HG02623 (cell line): ENCODE measurements around the gene LBHD1.
"Not testable (repeated sequence)": the region's sequence is repeated elsewhere in the genome, so short reads cannot be mapped to it uniquely, and the experiment has no call there.

Experiments used
- ATAC-seq: cut with Tn5 transposase; IDR thresholded peaks from one replicate; pipeline ENCODE4 v1.9.1; 2021; ENCODE audit warnings: moderate library complexity; ENCODE audit not compliant: unreplicated experiment

LBHD1 gene

GRCh38 chr11:62665075-62665598, 6.9 kb downstream of the LBHD1 start, which contains the start of the genes C11orf98 and CSKMT:
Gene C11orf98, minus strand, starts transcription at chr11:62665210. Its CDS starts 41 bp downstream, at chr11:62665169.
Gene CSKMT, plus strand, starts transcription at chr11:62665312. Its CDS starts 568 bp downstream, at chr11:62665880.
- ATAC-seq: peak; percentile 80

- peak; percentile 12 for ATAC-seq
These were observed 7.5 kb downstream of the LBHD1 start for GRCh38 chr11:62664405-62665074.

- ATAC-seq: no peak
These were observed 15.2 kb downstream of the LBHD1 start for GRCh38 chr11:62656796-62657429.

DNA sequence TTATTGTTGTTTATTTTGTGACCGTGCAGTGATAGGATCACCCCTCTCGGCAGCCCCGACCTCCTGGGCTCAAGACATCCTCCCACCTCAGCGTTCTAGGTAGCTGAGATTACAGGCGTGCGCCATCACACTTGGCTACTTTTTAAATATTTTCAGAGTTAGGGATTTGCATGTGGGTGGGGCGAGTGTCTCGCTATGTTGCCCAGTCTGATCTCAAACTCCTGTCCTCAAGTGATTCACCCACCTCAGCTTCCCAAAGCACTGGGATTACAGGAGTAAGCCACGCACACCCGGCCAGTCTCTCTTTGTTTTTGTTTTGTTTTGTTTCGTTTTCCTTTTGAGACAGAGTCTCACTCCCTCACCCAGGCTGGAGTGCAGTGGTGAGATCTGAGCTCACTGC, 17.8 kb downstream of the LBHD1 start:
- ATAC-seq: no peak

DNA sequence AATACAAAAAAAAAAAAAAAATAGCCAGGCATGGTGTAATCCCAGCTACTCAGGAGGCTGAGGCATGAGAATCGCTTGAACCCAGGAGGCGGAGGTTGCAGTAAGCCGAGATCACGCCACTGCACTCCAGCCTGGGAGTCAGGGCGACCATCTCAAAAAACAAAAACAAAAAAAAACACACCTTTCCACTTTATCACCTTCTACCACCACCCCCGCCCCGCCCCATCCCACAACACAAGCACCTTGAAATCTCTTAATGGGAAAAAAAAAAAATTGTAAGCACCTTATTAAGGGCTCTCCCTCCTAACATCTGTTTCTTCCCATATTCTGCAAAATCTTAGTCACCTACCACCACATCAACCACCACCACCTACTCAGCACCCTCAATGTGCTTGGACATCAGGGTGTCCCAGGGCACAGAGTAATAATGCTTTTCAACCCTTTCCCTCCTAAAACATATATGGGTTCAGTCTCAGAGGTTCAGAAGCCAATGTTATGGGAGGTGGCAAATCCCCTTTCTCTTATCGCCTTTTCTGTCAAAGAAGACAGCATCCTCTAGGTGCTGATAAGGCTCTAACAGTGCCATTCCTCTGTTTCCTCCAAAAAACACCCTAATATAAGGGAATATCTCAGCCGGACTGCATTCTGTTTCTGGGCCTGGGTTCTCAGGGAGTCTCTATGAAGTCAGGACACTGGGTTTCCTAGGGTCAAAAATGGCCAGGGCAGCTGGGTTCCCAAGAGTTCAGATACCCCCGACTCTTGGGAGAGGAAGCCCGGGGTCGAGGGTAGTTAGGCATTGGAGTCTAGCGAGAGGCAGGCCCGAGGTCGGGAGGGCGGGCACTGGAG, 19.7 kb downstream of the LBHD1 start:
- ATAC-seq: no peak

- not testable (repeated sequence) for ATAC-seq
These were observed 21.8 kb downstream of the LBHD1 start for GRCh38 chr11:62650283-62650682.

DNA sequence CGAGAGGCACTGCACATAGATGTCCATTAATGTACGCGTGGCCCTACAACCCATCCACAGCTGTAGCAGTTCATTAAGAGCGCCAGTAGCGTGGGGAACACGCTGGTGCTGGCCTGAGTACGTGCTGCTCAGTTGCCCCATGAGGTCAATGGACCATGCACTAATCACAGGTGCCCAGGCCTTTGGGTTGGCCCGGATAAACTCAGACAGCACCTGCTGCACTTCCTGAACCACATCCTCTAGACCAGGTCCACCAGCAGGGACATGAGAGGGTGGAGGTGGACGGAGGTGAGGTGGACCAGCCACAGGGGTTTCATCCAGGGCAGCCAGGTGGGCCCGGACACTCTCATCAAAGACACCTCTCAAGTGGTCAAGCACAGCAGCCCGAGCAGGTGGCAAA, 22.6 kb downstream of the LBHD1 start:
- no peak for ATAC-seq

- ATAC-seq: no peak
These were observed 23.1 kb downstream of the LBHD1 start for GRCh38 chr11:62648967-62649364.

DNA sequence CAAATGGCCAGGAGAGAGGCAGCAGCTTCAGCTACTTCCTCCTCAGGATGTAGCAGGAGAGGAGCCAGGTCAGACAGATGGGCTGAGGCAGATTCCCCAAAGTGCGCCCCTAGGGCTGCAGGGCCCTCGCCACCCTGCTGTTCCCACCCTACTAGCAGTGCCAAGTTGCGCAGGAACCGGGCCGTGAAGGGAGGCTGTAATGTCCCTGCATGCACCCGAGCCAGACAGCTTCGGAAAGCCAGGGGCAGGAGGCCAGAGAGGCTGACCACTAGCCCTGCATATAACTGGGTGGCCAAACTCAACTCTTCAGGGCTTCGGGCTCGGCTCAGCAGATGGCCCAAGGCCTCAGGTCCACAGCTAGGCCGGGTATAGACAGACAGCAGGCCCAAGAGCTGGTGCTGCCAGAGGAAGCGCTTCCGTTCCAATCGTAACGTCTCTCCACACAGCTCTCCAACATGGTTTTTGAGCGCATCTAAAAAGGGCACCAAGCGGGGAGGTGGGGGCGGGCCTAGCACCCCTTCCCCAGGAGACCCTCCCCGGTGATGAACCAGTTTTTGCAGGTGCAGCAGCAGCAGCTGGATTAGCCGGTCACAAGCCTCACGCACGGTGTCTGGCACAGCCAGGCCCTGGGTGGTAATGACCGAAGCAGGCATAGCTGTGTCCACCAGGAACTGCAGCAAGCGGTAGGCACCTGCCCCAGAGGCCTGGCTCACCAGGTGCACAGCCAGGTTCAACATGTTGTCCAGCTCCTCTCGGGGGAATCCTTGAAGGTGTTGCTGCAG, 23.7 kb downstream of the LBHD1 start:
- ATAC-seq: no peak

- ATAC-seq: no peak
These were observed 24.5 kb downstream of the LBHD1 start for GRCh38 chr11:62647609-62648005.

GRCh38 chr11:62646825-62647608, 25.1 kb downstream of the LBHD1 start:
- ATAC-seq: no peak

GRCh38 chr11:62645946-62646824, 25.9 kb downstream of the LBHD1 start, which contains the start of gene GANAB:
Gene GANAB, minus strand, starts transcription at chr11:62646613. Its CDS starts 14 bp downstream, at chr11:62646599.
- peak; percentile 87 for ATAC-seq

- ATAC-seq: no peak
These were observed 26.5 kb downstream of the LBHD1 start for GRCh38 chr11:62645671-62645945.

DNA sequence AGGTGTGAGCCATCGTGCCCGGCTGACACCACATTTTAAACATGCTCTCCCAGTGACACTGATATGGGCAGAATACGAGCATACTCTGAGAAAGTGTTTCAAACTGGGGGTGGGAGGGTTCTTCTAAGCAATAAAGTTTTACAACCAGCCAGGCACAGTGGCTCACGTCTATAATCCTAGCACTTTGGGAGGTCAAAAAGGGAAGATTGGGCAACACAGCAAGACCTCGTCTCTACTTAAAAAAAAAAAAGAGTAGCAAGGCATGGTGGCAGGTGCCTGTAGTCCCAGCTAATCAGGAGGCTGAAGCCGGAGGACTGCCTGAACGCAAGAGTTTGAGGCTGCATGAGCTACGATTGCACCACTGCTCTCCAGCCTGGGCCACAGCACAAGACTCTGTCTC, 27.8 kb downstream of the LBHD1 start:
- no peak for ATAC-seq

GRCh38 chr11:62632492-62632891, 39.6 kb downstream of the LBHD1 start:
- ATAC-seq: no peak

DNA sequence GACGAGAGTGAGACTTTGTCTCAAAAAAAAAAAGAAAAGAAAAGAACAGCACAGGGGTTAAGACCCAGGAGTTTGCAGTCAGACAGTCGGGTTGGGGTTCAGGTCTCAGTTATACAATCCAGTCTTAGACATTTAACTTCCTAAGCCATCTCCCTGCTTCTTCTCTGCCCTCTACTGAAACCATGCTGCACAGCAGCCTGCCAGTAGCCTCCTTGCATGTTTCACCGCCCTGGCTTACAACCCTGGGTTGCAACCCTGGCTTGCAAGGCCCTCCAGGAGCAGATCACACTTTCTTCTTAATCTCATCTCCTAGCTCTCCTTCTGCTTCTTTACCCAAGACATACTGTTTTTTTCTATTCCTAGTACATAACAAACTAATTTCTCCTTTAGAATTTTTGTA, 44.4 kb downstream of the LBHD1 start:
- ATAC-seq: no peak

GRCh38 chr11:62622476-62623089, 49.5 kb downstream of the LBHD1 start:
- ATAC-seq: no peak
